ENCODE results near the gene SLC26A6.

Gene SLC26A6

DNA sequence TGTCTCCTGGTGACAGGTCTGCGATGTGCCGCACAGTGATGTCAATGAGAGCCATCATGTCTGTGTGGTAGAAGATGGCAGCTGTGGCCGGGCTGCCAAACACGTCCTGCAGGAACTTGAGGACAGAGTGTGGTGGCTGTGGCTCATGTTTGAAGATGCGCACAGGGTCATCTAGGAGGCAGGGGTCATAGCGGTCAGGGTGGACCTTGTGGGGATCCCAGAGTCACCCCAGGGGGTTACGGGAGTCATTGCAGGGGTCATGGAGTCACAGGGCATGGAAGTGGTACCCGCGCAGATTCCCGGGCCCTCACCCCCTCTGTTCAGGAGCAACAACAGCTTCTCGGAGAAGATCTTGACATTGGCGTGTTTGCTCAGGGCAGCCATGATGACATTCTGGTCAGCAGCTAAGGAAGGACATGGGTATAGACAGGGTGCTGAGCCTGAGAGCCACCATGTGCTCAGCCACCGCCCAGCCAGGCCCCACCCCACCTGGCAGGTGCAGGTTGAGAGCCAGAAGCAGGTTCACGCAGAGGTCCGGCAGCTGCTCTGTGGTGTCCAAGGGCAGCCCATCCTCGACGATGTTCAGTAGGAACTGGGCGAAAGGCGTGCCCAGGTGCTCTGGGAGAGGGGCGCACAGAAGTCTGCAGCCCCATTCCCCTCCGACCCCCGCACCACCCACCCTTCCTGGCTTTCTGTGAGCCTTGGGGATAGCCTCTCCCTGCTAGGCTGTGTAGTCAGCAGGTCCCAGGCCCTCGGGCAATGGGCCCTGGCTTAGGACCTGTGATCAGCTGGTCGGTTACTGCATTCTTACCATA lies 43.5 kb upstream of the SLC26A6 start:
- Histone ChIP-seq H3K4me1 (ENCODE audit: control insufficient read depth in 5 of 5, insufficient read depth in 5 of 5, low read length in 5 of 5) (peaks cover 0 to 9% (median 8%) of the 10 kb centered on the region in 5 donors), H3K36me3 (ENCODE audit: control insufficient read depth in 5 of 5, insufficient read depth in 5 of 5, low read length in 5 of 5) (peaks cover 0 to 78% (median 72%) of the 10 kb centered on the region in 5 donors), H3K4me3 (ENCODE audit: low read depth in 1 of 5, low read length in 5 of 5) (no peak overlapping the region), H3K27ac (ENCODE audit: low read depth, low read length) (no peak overlapping the region), H3K9ac (ENCODE audit: low read length in 5 of 5) (no peak overlapping the region), H3K27me3 (ENCODE audit: control insufficient read depth in 5 of 5, insufficient read depth in 4 of 5, low read length in 5 of 5) (no peaks in the 10 kb centered on the region), H3K9me3 (ENCODE audit: control insufficient read depth in 5 of 5, low read length in 5 of 5) (no peaks in the 10 kb centered on the region)

DNA sequence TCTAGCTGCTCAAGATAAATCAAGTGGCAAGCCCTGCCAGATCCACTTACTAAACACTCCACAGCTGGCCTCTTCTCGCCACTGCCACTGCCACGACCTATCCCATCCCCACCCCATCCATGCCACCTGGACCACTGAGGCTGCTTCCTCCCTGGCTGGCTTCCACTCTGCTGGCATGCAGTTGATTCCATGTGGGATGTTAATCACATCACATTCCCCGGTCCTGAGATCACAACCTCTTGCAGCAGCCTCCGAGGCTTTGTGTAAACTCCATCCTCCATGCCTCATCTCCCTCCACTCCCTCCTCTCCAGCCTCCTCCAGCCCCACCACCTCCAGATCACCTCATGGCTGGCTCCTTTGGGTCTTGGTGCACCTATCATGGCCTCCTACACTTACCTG lies 42.8 kb upstream of the SLC26A6 start:
- Histone ChIP-seq H3K36me3 (ENCODE audit: control insufficient read depth in 5 of 5, insufficient read depth in 5 of 5, low read length in 5 of 5) (peaks cover 0 to 78% (median 72%) of the 10 kb centered on the region in 5 donors), H3K9me3 (ENCODE audit: control insufficient read depth in 5 of 5, low read length in 5 of 5) (no peaks in the 10 kb centered on the region), H3K27ac (ENCODE audit: low read depth, low read length) (no peak overlapping the region), H3K4me1 (ENCODE audit: control insufficient read depth in 5 of 5, insufficient read depth in 5 of 5, low read length in 5 of 5) (peaks cover 0 to 2% (median under 1%) of the 10 kb centered on the region in 5 donors), H3K4me3 (ENCODE audit: low read depth in 1 of 5, low read length in 5 of 5) (no peak overlapping the region), H3K27me3 (ENCODE audit: control insufficient read depth in 5 of 5, insufficient read depth in 4 of 5, low read length in 5 of 5) (no peaks in the 10 kb centered on the region), H3K9ac (ENCODE audit: low read length in 5 of 5) (no peak overlapping the region)

DNA sequence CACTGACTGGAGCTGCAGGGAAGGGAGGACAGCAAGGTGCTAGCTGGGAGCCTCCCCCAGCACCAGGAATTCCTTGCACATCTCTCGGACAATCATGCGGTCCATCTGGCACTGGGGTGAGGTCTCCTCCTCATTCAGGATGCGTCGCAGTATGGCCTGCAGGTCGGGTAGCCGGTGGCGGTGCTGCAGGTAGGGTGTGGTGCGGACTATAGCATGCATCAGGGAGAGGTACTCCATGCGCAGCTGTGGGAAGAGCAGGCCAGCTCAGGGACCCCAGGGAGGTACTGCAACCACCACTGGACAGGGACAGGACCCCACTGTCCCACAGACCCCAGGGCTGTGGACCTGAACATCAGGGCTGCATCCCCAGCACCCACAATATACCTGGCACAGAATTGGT lies 39.2 kb upstream of the SLC26A6 start:
- H3K27me3 ChIP-seq (ENCODE audit: control insufficient read depth in 5 of 5, insufficient read depth in 4 of 5, low read length in 5 of 5), result no peaks in the 10 kb centered on the region
- peaks cover 0 to 54% (median 47%) of the 10 kb centered on the region in 5 donors for H3K36me3 ChIP-seq (ENCODE audit: control insufficient read depth in 5 of 5, insufficient read depth in 5 of 5, low read length in 5 of 5)
- no peak overlapping the region for H3K27ac ChIP-seq (ENCODE audit: low read depth, low read length)
- no peak overlapping the region for H3K9ac ChIP-seq (ENCODE audit: low read length in 5 of 5)
- H3K4me3 ChIP-seq (ENCODE audit: low read depth in 1 of 5, low read length in 5 of 5), result no peak overlapping the region
- no peaks in the 10 kb centered on the region for H3K9me3 ChIP-seq (ENCODE audit: control insufficient read depth in 5 of 5, low read length in 5 of 5)
- no peaks in the 10 kb centered on the region for H3K4me1 ChIP-seq (ENCODE audit: control insufficient read depth in 5 of 5, insufficient read depth in 5 of 5, low read length in 5 of 5)

DNA sequence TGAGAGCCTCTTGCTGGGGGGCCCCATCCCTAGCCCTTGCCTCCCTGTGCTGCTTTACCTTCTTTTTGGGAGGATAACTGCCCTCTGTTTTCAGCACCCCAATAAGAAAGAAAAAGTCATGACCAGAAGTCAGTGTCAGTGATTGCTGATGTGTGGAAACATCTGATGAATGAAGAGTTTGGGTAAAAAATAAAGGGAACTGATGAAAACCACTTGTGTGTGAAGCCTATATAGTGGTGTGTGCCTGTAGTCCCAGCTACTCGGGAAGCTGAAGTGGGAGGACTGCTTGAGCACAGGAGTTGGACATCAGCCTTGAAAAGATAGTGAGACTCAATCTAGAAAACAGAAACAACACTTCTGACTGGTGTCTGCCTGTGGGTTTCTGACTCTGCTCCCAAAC lies 37.3 kb upstream of the SLC26A6 start:
- Histone ChIP-seq H3K9me3 (ENCODE audit: control insufficient read depth in 5 of 5, low read length in 5 of 5) (no peaks in the 10 kb centered on the region), H3K36me3 (ENCODE audit: control insufficient read depth in 5 of 5, insufficient read depth in 5 of 5, low read length in 5 of 5) (peaks cover 0 to 34% (median 27%) of the 10 kb centered on the region in 5 donors), H3K9ac (ENCODE audit: low read length in 5 of 5) (no peak overlapping the region), H3K27ac (ENCODE audit: low read depth, low read length) (no peak overlapping the region), H3K27me3 (ENCODE audit: control insufficient read depth in 5 of 5, insufficient read depth in 4 of 5, low read length in 5 of 5) (no peaks in the 10 kb centered on the region), H3K4me1 (ENCODE audit: control insufficient read depth in 5 of 5, insufficient read depth in 5 of 5, low read length in 5 of 5) (no peaks in the 10 kb centered on the region), H3K4me3 (ENCODE audit: low read depth in 1 of 5, low read length in 5 of 5) (no peak overlapping the region)

DNA sequence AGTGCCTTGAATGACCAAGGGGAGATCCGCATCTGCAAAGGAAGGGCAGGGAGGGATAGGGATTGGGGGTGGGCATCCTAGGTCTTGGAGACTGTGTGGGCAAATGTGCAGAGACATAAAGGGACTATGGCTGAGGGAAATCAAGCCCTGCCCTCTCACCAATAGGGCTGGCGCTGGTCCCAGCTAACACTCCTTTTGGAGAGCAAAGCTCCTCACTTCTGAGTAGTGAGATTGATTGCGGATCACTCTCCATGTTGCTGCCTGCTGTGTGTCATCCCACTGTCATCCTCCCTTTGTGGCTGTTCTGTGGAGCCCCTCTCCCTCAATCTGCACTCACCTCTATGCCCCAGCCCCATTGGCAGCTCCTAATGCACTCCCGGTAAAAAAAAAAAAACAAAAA lies 29.7 kb upstream of the SLC26A6 start:
- no peak overlapping the region for H3K27ac ChIP-seq (ENCODE audit: low read depth, low read length)
- H3K9me3 ChIP-seq (ENCODE audit: control insufficient read depth in 5 of 5, low read length in 5 of 5), result no peaks in the 10 kb centered on the region
- no peak overlapping the region for H3K9ac ChIP-seq (ENCODE audit: low read length in 5 of 5)
- peaks cover 0 to 33% (median 24%) of the 10 kb centered on the region in 5 donors for H3K27me3 ChIP-seq (ENCODE audit: control insufficient read depth in 5 of 5, insufficient read depth in 4 of 5, low read length in 5 of 5)
- no peaks in the 10 kb centered on the region for H3K36me3 ChIP-seq (ENCODE audit: control insufficient read depth in 5 of 5, insufficient read depth in 5 of 5, low read length in 5 of 5)
- peaks cover 0 to 33% (median 28%) of the 10 kb centered on the region in 5 donors for H3K4me1 ChIP-seq (ENCODE audit: control insufficient read depth in 5 of 5, insufficient read depth in 5 of 5, low read length in 5 of 5)
- H3K4me3 ChIP-seq (ENCODE audit: low read depth in 1 of 5, low read length in 5 of 5), result no peak overlapping the region

DNA sequence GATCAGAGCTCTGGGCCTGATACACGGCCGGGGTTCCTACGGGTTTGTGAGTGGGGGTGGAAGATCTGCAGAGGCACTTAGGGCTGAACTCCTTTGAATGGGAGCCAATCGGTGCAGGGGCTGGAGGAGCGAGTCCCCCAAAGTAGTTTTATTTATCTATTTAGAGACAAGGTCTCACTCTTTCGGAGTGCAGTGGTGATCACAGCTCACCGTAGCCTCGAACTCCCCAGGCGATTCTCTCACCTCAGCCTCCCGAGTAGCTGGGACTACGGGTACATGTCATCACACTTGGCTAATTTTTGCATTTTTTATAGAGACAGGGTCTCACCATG lies 29.0 kb upstream of the SLC26A6 start:
- H3K9me3 ChIP-seq (ENCODE audit: control insufficient read depth in 5 of 5, low read length in 5 of 5), result no peaks in the 10 kb centered on the region
- no peak overlapping the region for H3K27ac ChIP-seq (ENCODE audit: low read depth, low read length)
- H3K4me1 ChIP-seq (ENCODE audit: control insufficient read depth in 5 of 5, insufficient read depth in 5 of 5, low read length in 5 of 5), result peaks cover 0 to 33% (median 28%) of the 10 kb centered on the region in 5 donors
- peaks cover 0 to 36% (median 30%) of the 10 kb centered on the region in 5 donors for H3K27me3 ChIP-seq (ENCODE audit: control insufficient read depth in 5 of 5, insufficient read depth in 4 of 5, low read length in 5 of 5)
- H3K9ac ChIP-seq (ENCODE audit: low read length in 5 of 5), result no peak overlapping the region
- H3K4me3 ChIP-seq (ENCODE audit: low read depth in 1 of 5, low read length in 5 of 5), result peak overlapping the region in 3 of 5 donors; percentile 64 to 72 (median 66)
- no peaks in the 10 kb centered on the region for H3K36me3 ChIP-seq (ENCODE audit: control insufficient read depth in 5 of 5, insufficient read depth in 5 of 5, low read length in 5 of 5)

DNA sequence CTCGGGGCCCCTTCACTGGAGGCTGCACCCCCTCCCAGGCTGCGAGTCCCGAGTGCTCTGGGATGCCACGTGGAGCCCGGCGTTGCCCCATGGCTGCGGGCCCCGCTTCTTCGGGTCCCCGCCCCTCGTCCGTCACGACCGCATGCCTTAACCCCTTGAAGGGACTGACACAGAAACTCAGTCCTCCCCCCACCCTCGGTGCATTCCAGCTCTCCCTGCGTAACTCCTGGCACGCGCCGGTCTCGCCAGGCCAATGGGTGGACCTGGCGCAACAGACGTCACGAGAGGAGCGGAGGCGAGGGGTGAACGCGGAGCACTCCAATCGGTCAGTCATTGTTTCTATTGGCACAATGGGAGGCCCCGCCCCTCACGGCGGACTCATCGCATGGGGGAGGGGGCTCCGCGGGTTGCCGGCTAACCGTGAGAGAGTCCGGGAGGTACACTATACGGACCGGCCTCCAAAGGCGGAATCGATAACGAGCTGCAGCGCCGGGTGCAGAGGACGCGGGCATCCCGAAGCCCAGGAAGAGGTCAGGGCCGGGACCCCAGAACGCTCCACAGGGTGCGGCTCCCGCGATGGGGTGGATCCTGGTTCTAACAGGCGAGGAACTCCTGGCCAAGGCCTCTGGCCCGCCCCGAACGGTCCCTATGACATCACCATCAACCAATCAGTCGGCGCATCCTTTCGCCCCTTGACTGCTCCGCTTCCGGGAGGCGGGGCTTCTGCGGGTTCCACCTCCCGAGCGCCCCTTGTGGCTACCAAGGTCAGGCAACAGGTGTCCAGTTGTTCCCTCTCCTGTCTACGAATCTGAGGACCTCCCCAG lies 28.4 kb upstream of the SLC26A6 start:
- no peaks in the 10 kb centered on the region for H3K9me3 ChIP-seq (ENCODE audit: control insufficient read depth in 5 of 5, low read length in 5 of 5)
- peak overlapping the region in 4 of 5 donors; percentile 64 to 72 (median 65) for H3K4me3 ChIP-seq (ENCODE audit: low read depth in 1 of 5, low read length in 5 of 5)
- no peaks in the 10 kb centered on the region for H3K36me3 ChIP-seq (ENCODE audit: control insufficient read depth in 5 of 5, insufficient read depth in 5 of 5, low read length in 5 of 5)
- no peak overlapping the region for H3K27ac ChIP-seq (ENCODE audit: low read depth, low read length)
- H3K9ac ChIP-seq (ENCODE audit: low read length in 5 of 5), result peak overlapping the region in 2 of 5 donors; percentile 39 to 43
- peaks cover 0 to 36% (median 31%) of the 10 kb centered on the region in 5 donors for H3K27me3 ChIP-seq (ENCODE audit: control insufficient read depth in 5 of 5, insufficient read depth in 4 of 5, low read length in 5 of 5)
- H3K4me1 ChIP-seq (ENCODE audit: control insufficient read depth in 5 of 5, insufficient read depth in 5 of 5, low read length in 5 of 5), result peaks cover 0 to 33% (median 28%) of the 10 kb centered on the region in 5 donors

DNA sequence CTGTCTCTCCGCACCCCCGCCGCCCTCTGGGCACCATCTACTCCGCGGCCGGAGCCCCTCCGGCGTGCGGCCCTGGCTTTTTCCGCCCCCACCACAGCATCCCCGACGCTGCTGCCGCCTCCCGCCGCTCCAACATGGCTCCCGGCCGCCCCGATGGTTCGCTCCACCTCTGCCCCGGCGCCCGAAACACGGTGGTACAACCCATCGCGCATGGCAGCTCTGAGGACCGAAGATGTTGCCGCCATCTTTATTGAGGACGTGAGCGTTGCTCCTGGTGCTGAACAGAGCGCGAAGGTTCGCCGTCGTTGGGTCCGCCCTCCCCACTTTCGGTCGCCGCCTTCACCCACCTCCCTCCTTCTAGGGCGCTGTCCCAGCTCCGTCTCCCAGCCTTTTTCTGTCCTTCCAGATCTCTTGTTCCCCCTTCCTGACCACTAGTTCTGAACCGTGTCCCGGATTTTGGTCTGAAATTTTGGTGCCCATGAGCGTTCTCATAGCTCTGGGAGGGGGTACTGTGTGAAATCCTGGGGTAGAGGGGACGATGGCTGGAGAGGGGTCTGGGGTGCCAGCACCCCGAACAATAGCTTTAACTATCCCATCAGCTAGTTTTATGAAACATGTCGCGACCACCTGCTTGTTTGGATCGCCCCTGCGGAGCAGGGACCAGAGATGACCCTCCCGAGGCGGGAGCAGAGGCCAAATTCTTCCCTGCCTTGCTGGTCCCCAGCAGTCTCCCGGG lies 27.7 kb upstream of the SLC26A6 start, which contains the start of gene CELSR3:
CELSR3 (minus strand) TSS at position 134 of the 736 bp plus-strand sequence. CDS start 252 bp downstream, outside the sequence.
- Histone ChIP-seq H3K36me3 (ENCODE audit: control insufficient read depth in 5 of 5, insufficient read depth in 5 of 5, low read length in 5 of 5) (no peaks in the 10 kb centered on the region), H3K4me1 (ENCODE audit: control insufficient read depth in 5 of 5, insufficient read depth in 5 of 5, low read length in 5 of 5) (peaks cover 0 to 33% (median 28%) of the 10 kb centered on the region in 5 donors), H3K9me3 (ENCODE audit: control insufficient read depth in 5 of 5, low read length in 5 of 5) (no peaks in the 10 kb centered on the region), H3K27me3 (ENCODE audit: control insufficient read depth in 5 of 5, insufficient read depth in 4 of 5, low read length in 5 of 5) (peaks cover 0 to 36% (median 31%) of the 10 kb centered on the region in 5 donors), H3K9ac (ENCODE audit: low read length in 5 of 5) (peak within 1 kb of the TSS in 2 of 5 donors; percentile 39 to 43), H3K4me3 (ENCODE audit: low read depth in 1 of 5, low read length in 5 of 5) (peak within 1 kb of the TSS; percentile 32 to 72 (median 64)), H3K27ac (ENCODE audit: low read depth, low read length) (no peak within 1 kb of the TSS)

DNA sequence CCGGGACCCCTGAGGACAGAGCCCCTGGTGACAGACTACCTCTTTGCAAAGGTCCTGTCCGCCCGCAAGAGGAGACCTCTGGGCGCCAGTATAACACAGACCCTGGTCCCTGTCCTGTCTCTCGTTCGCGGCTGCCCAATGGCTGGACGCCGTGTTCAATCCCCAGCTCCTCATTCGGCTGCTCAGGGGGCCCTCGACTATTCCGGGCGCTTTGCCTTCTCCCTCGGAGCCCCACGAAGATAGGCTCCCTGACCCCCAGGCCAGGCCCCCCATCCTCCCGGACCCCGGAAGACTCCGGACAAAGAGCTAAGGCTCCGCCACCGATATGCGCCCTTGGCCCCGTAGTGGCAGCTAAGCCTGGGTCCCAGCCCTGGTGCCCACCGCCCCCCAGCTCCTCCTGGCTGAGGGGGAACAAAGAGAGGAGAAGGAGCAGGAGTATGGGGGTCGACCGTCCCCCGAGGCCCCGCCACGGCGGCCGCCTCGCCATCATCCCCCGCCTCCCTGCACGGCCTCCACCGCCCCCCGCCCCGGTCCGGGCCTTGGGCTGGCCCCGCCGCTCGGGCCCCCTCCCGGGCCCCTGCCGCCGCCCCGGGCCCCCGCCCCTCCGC lies 27.0 kb upstream of the SLC26A6 start:
- H3K27me3 ChIP-seq (ENCODE audit: control insufficient read depth in 5 of 5, insufficient read depth in 4 of 5, low read length in 5 of 5), result peaks cover 0 to 36% (median 31%) of the 10 kb centered on the region in 5 donors
- no peak overlapping the region for H3K27ac ChIP-seq (ENCODE audit: low read depth, low read length)
- no peak overlapping the region for H3K9ac ChIP-seq (ENCODE audit: low read length in 5 of 5)
- peaks cover 0 to 34% (median 28%) of the 10 kb centered on the region in 5 donors for H3K4me1 ChIP-seq (ENCODE audit: control insufficient read depth in 5 of 5, insufficient read depth in 5 of 5, low read length in 5 of 5)
- no peaks in the 10 kb centered on the region for H3K9me3 ChIP-seq (ENCODE audit: control insufficient read depth in 5 of 5, low read length in 5 of 5)
- H3K36me3 ChIP-seq (ENCODE audit: control insufficient read depth in 5 of 5, insufficient read depth in 5 of 5, low read length in 5 of 5), result no peaks in the 10 kb centered on the region
- peak overlapping the region in 1 of 5 donors; percentile 61 for H3K4me3 ChIP-seq (ENCODE audit: low read depth in 1 of 5, low read length in 5 of 5)

All from subcutaneous abdominal adipose tissue (tissue), 5 donors.